ENCODE results near the gene GOT1.

Gene GOT1

GRCh38 chr10:99368646-99369045 is 61.8 kb downstream of the GOT1 start:
- TF ChIP-seq, protein P1, sequence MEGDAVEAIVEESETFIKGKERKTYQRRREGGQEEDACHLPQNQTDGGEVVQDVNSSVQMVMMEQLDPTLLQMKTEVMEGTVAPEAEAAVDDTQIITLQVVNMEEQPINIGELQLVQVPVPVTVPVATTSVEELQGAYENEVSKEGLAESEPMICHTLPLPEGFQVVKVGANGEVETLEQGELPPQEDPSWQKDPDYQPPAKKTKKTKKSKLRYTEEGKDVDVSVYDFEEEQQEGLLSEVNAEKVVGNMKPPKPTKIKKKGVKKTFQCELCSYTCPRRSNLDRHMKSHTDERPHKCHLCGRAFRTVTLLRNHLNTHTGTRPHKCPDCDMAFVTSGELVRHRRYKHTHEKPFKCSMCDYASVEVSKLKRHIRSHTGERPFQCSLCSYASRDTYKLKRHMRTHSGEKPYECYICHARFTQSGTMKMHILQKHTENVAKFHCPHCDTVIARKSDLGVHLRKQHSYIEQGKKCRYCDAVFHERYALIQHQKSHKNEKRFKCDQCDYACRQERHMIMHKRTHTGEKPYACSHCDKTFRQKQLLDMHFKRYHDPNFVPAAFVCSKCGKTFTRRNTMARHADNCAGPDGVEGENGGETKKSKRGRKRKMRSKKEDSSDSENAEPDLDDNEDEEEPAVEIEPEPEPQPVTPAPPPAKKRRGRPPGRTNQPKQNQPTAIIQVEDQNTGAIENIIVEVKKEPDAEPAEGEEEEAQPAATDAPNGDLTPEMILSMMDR (IDR thresholded peaks at IDR 0.05; ENCODE audit: low read depth, low read length): no peak
- no peak overlapping the region for H3K4me3 ChIP-seq (ENCODE audit: low read depth, low read length)
- H3K36me3 ChIP-seq: no peaks in the 10 kb centered on the region
- H3K27me3 ChIP-seq (ENCODE audit: insufficient read depth, low read depth, severe bottlenecking): no peaks in the 10 kb centered on the region
- no peaks in the 10 kb centered on the region for H3K9me3 ChIP-seq (ENCODE audit: severe bottlenecking)
- DNase-seq: no peak
- no peak overlapping the region for H3K27ac ChIP-seq

DNA sequence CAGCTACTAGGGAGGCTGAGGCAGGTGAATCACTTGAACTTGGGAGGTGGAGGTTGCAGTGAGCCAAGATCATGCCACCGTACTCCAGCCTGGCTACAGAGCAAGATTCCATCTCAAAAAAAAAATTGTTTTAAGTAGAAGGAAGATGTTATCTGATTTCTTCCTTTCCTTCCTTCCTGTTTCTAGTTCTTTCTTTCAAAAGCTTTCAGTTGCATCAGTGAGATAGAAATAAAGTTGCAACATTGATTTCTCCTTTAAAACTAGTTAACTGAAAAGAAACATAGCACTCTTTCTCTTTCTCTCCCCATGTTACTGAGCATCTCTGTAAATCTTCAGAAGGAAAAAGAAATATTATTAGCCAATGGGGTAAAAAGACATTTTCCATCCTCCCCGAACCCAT is 63.8 kb downstream of the GOT1 start:
- Histone ChIP-seq H3K27ac (no peak overlapping the region), H3K36me3 (no peaks in the 10 kb centered on the region), H3K4me3 (ENCODE audit: low read depth, low read length) (no peak overlapping the region), H3K9me3 (ENCODE audit: severe bottlenecking) (no peaks in the 10 kb centered on the region), H3K27me3 (ENCODE audit: insufficient read depth, low read depth, severe bottlenecking) (no peaks in the 10 kb centered on the region)
- DNase-seq: no peak
- TF ChIP-seq, protein P1 (IDR thresholded peaks at IDR 0.05; ENCODE audit: low read depth, low read length): no peak

- H3K27ac ChIP-seq: no peak overlapping the region
- no peak overlapping the region for H3K4me3 ChIP-seq (ENCODE audit: low read depth, low read length)
- TF ChIP-seq, protein P1 (IDR thresholded peaks at IDR 0.05; ENCODE audit: low read depth, low read length): no peak
- H3K27me3 ChIP-seq (ENCODE audit: insufficient read depth, low read depth, severe bottlenecking): no peaks in the 10 kb centered on the region
- H3K36me3 ChIP-seq: no peaks in the 10 kb centered on the region
- no peaks in the 10 kb centered on the region for H3K9me3 ChIP-seq (ENCODE audit: severe bottlenecking)
- no peak for DNase-seq
Measured at GRCh38 chr10:99365736-99366135, 64.7 kb downstream of the GOT1 start.

- Histone ChIP-seq H3K4me3 (ENCODE audit: low read depth, low read length) (no peak overlapping the region), H3K27ac (no peak overlapping the region), H3K36me3 (no peaks in the 10 kb centered on the region), H3K27me3 (ENCODE audit: insufficient read depth, low read depth, severe bottlenecking) (no peaks in the 10 kb centered on the region), H3K9me3 (ENCODE audit: severe bottlenecking) (no peaks in the 10 kb centered on the region)
- TF ChIP-seq, protein P1 (IDR thresholded peaks at IDR 0.05; ENCODE audit: low read depth, low read length): no peak
- DNase-seq: no peak
Measured at GRCh38 chr10:99365311-99365710, 65.1 kb downstream of the GOT1 start.

DNA sequence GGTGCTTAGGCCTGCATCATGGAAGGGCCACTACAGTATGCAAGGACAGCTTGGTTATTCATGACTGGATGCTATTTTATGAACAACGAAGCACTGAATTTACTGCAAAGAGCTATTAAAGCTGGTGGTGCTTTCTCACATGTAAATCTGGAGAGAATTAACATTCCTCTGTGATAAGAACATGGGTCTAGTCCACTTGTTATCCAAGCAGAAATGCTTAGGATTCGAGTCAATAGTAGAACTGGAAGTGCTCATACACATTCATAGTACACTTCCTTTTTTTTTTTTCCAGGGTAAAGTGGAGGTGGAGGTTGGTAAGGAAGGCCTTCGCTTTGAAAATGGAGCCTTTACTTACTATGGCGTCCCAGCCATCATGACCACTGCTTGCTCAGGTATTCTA is 66.3 kb downstream of the GOT1 start:
- H3K9me3 ChIP-seq (ENCODE audit: severe bottlenecking): no peaks in the 10 kb centered on the region
- no peaks in the 10 kb centered on the region; the same call in 1 of the 2 replicates for H3K36me3 ChIP-seq
- no peak for DNase-seq
- no peak overlapping the region for H3K27ac ChIP-seq
- TF ChIP-seq, protein P1 (IDR thresholded peaks at IDR 0.05; ENCODE audit: low read depth, low read length): no peak
- no peak overlapping the region for H3K4me3 ChIP-seq (ENCODE audit: low read depth, low read length)
- no peaks in the 10 kb centered on the region for H3K27me3 ChIP-seq (ENCODE audit: insufficient read depth, low read depth, severe bottlenecking)

DNA sequence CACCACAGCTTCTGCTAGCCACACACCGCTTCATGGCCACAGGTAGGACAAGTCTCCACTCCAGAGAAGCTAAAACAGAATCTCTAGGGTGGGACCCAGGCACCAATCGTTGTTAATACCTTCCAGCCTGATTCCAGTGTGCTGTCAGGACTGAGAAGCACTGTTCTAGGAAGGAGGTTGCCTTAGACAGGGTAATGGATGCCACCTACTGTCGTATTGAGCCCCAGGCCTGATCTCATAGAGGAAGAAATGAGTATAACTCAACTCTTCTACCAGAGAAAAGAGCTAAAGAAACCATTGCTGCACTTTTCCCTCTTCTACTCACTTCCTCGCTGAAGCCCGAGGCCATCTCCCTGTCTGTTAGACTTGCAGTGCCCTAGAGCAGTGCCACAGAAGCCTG is 69.5 kb downstream of the GOT1 start:
- H3K36me3 ChIP-seq: no peaks in the 10 kb centered on the region; the same call in 1 of the 2 replicates

More for the DNA sequence above, 69.5 kb downstream of the GOT1 start:
- DNase-seq: no peak
- Histone ChIP-seq H3K27ac (no peak overlapping the region), H3K27me3 (ENCODE audit: insufficient read depth, low read depth, severe bottlenecking) (no peaks in the 10 kb centered on the region), H3K4me3 (ENCODE audit: low read depth, low read length) (no peak overlapping the region), H3K9me3 (ENCODE audit: severe bottlenecking) (no peaks in the 10 kb centered on the region)
- TF ChIP-seq, protein P1 (IDR thresholded peaks at IDR 0.05; ENCODE audit: low read depth, low read length): no peak
